Measurements from ENCODE around the gene MATCAP1. TPM values are rescaled to one million over a fixed set of nuclear protein-coding genes. Genes with fewer than 3 reads are reported as not detected.
A peak's percentile ranks its signal among the peaks of the same experiment; 100 is the strongest.

Gene MATCAP1
- total RNA-seq, 1 experiment from 2014 or later: 4.2 TPM

GRCh38 chr16:67173808-67174705 is 9.7 kb downstream of the MATCAP1 start:
- peak; percentile 90 for DNase-seq (ENCODE audit: low read depth)

- no peak for DNase-seq (ENCODE audit: low read depth)
These were observed 10.4 kb downstream of the MATCAP1 start for GRCh38 chr16:67173323-67173722.

- peak; percentile 43 for DNase-seq (ENCODE audit: low read depth)
These were observed 12.7 kb downstream of the MATCAP1 start for GRCh38 chr16:67170949-67171649.

- peak; percentile 84 for DNase-seq (ENCODE audit: low read depth)
These were observed 13.4 kb downstream of the MATCAP1 start, which contains the start of gene NOL3 for GRCh38 chr16:67170168-67170948. Gene NOL3, plus strand, starts transcription at chr16:67170538.

GRCh38 chr16:67169642-67170167 is 14.1 kb downstream of the MATCAP1 start:
- DNase-seq (ENCODE audit: low read depth): no peak

GRCh38 chr16:67169011-67169451 is 14.7 kb downstream of the MATCAP1 start:
- DNase-seq (ENCODE audit: low read depth): no peak

GRCh38 chr16:67167588-67167987 is 16.2 kb downstream of the MATCAP1 start:
- no peak for DNase-seq (ENCODE audit: low read depth)

- DNase-seq (ENCODE audit: low read depth): no peak
These were observed 17.1 kb downstream of the MATCAP1 start for GRCh38 chr16:67166598-67167168.

GRCh38 chr16:67166110-67166547 is 17.6 kb downstream of the MATCAP1 start:
- DNase-seq (ENCODE audit: low read depth): no peak

GRCh38 chr16:67165121-67166078 is 18.4 kb downstream of the MATCAP1 start:
- DNase-seq (ENCODE audit: low read depth): no peak

- DNase-seq (ENCODE audit: low read depth): peak; percentile 56
These were observed 19.1 kb downstream of the MATCAP1 start, which contains the start of gene HSF4 for GRCh38 chr16:67164599-67165061. Gene HSF4, plus strand, starts transcription at chr16:67164745. Its CDS starts 67 bp downstream, at chr16:67164812.

- DNase-seq (ENCODE audit: low read depth): no peak
These were observed 19.7 kb downstream of the MATCAP1 start for GRCh38 chr16:67163999-67164558.

- peak; percentile 66 for DNase-seq (ENCODE audit: low read depth)
These were observed 20.4 kb downstream of the MATCAP1 start for GRCh38 chr16:67163164-67163998.

- no peak for DNase-seq (ENCODE audit: low read depth)
These were observed 21.1 kb downstream of the MATCAP1 start for GRCh38 chr16:67162506-67163163.

- no peak for DNase-seq (ENCODE audit: low read depth)
These were observed 22.1 kb downstream of the MATCAP1 start for GRCh38 chr16:67161595-67162058.

- peak; percentile 51 for DNase-seq (ENCODE audit: low read depth)
These were observed 24.8 kb downstream of the MATCAP1 start for GRCh38 chr16:67158637-67159600.
